Esophagus squamous epithelium (tissue), 4 donors: ENCODE data around the gene SEC31A.

Experiments
- POLR2A ChIP-seq, 4 donors: fragments of 450-650 bp; IDR thresholded peaks; one replicate each; pipeline ENCODE4 v1.6.1; 2017; ENCODE audit warnings: antibody characterized with exemption in 4 of 4, mild to moderate bottlenecking in 4 of 4, moderate library complexity in 3 of 4
- TF ChIP-seq, protein P1 (sequence below), 6 experiments: fragments of 450-650 bp in 4 of 6; fragments of 200-600 bp in 2 of 6; sonication (generic) in 2 of 6; IDR thresholded peaks; one replicate each; pipeline ENCODE4 v1.5.1; 2016 to 2019; ENCODE audit warnings: antibody characterized with exemption in 6 of 6, mild to moderate bottlenecking in 4 of 6, moderate library complexity in 4 of 6

DNA sequence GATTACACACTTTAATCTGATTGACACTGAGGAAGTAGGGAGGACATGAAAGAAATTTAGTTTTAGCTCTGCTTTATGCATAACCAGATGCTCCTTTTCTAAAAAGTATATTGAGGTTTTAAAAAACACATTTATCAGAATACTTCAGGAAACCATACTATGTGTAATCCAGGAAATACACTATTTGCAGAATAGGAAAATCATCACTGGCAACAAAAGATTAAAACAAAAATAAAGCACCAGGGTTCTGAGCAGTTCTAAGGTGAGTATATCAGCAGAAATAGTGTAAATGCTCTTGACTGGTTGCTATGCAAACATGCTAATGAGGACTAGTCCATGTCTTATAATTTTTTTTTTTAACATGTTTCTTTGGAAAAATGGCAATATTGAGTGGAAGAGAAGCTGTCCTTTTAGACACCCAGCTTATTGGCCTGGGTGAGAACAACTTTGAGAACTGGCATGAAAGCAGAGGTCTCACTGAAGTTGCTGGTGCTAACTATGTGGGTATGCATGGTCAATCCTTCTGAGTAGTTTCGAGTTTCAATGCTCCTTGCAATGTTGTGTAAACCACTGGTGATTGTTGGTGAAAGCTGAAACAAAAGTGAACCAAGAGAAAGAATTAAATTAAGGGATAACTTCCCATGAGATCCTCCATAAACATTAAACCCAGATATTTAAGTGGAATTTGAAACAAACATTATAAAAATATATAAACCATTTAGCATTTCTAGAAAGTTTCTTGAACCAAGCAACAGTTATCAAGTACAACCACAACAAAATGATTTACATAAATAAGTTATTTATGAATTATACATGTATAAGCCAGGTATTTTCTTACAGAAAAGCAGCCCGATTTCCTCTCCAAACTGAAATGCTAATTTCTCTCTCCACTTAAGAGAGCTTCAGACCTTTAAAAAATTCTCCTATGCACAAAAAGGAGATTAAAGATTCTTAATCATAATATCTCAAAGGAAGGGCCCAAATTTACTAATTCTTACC lies 72.0 kb downstream of the SEC31A start:
- TF ChIP-seq, protein P1, sequence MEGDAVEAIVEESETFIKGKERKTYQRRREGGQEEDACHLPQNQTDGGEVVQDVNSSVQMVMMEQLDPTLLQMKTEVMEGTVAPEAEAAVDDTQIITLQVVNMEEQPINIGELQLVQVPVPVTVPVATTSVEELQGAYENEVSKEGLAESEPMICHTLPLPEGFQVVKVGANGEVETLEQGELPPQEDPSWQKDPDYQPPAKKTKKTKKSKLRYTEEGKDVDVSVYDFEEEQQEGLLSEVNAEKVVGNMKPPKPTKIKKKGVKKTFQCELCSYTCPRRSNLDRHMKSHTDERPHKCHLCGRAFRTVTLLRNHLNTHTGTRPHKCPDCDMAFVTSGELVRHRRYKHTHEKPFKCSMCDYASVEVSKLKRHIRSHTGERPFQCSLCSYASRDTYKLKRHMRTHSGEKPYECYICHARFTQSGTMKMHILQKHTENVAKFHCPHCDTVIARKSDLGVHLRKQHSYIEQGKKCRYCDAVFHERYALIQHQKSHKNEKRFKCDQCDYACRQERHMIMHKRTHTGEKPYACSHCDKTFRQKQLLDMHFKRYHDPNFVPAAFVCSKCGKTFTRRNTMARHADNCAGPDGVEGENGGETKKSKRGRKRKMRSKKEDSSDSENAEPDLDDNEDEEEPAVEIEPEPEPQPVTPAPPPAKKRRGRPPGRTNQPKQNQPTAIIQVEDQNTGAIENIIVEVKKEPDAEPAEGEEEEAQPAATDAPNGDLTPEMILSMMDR (IDR thresholded peaks at IDR 0.05): no peak
- TF ChIP-seq POLR2A (IDR thresholded peaks at IDR 0.05): no peak
